ENCODE results near the gene RTL1. TPM values are rescaled to one million over a fixed set of nuclear protein-coding genes. Genes with fewer than 3 reads are reported as not detected.

Gene RTL1
- total and polyA plus RNA-seq, 4 donors: 0.44 to 2.2 (median 1.1) TPM

DNA sequence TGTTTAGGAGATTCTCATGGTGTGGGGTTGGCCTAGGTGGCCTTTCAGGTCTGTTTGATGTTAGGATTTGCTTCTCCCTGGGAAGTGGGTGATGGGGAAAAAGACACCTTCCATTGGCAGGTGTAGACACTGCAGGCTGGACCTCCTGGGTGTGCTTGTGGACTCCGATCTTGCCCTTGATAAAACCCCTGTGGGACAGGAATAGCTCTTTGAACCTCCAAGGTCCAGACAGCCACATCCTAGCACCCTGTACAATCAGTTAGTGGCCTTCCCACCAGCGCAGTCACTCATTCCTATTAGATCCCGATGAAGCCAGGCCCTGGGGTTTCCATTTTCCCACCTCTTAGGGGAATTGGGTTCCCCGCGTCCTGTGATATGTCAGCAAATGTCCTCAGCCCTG, 49.1 kb downstream of the RTL1 start:
- 83% methylated on average over 5 of the region's 5 CpGs for WGBS (ENCODE audit: insufficient coverage)
- Histone ChIP-seq H3K36me3 (ENCODE audit: control insufficient read depth, insufficient read depth, low read length) (peaks cover 31% of the 10 kb centered on the region), H3K9me3 (ENCODE audit: control insufficient read depth, insufficient read depth, low read length) (no peaks in the 10 kb centered on the region), H3K4me3 (ENCODE audit: low read depth, low read length) (no peak overlapping the region), H3K4me1 (ENCODE audit: control insufficient read depth, insufficient read depth, low read length) (peaks cover 16% of the 10 kb centered on the region), H3K27me3 (ENCODE audit: control insufficient read depth, insufficient read depth, low read length) (no peaks in the 10 kb centered on the region), H3K27ac (ENCODE audit: low read depth, low read length) (no peak overlapping the region)
- no peak for DNase-seq (ENCODE audit: low read depth in 4 of 6, low spot score in 6 of 6)

DNA sequence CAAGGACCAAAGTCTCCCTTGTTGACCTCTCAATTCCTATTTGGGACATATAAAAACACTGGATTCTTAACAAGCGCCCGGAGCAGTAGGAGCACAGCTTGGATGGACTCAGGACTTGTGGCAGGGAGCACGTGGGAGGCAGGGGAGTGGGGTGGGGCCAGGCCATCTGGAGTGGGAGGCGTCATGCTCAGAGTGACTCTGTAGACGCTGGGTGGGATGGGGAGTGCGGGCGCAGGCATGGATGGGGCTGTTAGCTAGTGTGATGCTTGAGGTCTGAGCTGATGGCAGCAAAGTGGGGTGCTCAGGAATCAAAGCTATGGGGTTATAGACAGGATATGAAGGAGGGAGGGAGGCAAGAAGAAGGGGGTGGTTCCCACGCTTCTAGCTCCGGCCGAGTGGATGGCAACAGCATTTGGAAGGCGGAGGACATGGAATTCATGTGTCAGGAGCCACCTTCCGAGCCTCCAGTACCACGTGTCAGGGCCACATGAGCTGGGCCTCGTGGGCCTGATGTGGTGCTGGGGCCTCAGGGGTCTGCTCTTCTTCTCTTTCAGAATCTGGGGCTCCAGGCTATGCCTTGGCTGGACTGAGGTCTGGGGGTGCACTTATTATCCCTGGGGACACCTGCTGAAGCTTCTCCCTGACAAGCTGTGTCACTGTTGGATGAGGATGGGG, 51.4 kb downstream of the RTL1 start:
- peaks cover 7% of the 10 kb centered on the region for H3K4me1 ChIP-seq (ENCODE audit: control insufficient read depth, insufficient read depth, low read length)

GRCh38 chr14:100851586-100851916, 52.0 kb downstream of the RTL1 start:
- 85% methylated on average over 11 of the region's 13 CpGs for WGBS (ENCODE audit: insufficient coverage)
- H3K36me3 ChIP-seq (ENCODE audit: control insufficient read depth, insufficient read depth, low read length): peaks cover 20% of the 10 kb centered on the region
- no peak overlapping the region for H3K27ac ChIP-seq (ENCODE audit: low read depth, low read length)
- H3K9me3 ChIP-seq (ENCODE audit: control insufficient read depth, insufficient read depth, low read length): no peaks in the 10 kb centered on the region
- no peaks in the 10 kb centered on the region for H3K27me3 ChIP-seq (ENCODE audit: control insufficient read depth, insufficient read depth, low read length)
- DNase-seq (ENCODE audit: low read depth in 4 of 6, low spot score in 6 of 6): no peak
- H3K4me1 ChIP-seq (ENCODE audit: control insufficient read depth, insufficient read depth, low read length): peaks cover 7% of the 10 kb centered on the region
- H3K4me3 ChIP-seq (ENCODE audit: low read depth, low read length): no peak overlapping the region

More for the DNA sequence above, 51.4 kb downstream of the RTL1 start:
- Histone ChIP-seq H3K27ac (ENCODE audit: low read depth, low read length) (no peak overlapping the region), H3K9me3 (ENCODE audit: control insufficient read depth, insufficient read depth, low read length) (no peaks in the 10 kb centered on the region), H3K4me3 (ENCODE audit: low read depth, low read length) (no peak overlapping the region), H3K27me3 (ENCODE audit: control insufficient read depth, insufficient read depth, low read length) (no peaks in the 10 kb centered on the region), H3K36me3 (ENCODE audit: control insufficient read depth, insufficient read depth, low read length) (peaks cover 22% of the 10 kb centered on the region)
- 77% methylated on average over 14 of the region's 14 CpGs for WGBS (ENCODE audit: insufficient coverage)
- no peak for DNase-seq (ENCODE audit: low read depth in 4 of 6, low spot score in 6 of 6)

DNA sequence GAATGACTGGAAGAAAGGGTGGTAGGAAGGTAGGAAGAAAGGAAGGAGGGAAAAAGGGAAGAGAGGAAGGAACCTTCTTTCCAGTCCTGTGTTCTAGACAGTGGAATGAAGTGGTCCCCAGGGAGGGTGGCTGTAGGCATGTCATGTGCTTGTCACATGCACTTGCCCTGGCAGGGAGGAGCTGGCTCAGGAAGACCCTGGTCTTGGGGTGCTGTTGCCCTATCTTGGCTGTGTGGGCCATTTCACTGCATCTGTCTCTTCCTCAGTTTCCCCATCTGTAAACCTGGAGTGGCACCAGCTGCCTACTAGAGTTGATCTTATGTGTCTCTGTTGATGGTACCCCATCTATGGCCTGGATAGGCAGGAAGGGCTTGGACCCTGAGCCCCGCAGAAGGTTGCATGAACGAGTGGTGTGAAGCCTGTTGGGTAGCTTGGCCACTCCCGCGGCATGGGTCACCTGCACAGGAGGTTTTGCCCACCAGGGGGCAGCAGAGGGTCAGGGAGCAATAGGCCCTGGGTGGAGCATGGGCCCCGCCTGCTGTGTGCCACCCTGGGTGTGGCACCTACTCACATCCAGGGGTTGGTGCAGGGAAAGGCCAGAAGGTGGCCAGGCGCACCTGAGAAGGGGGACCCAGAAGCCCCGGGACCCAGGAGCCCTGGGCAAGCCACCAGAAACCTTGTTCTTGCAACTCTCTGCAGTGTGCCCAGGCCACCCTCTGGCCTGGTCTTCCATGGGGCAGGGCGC, 52.5 kb downstream of the RTL1 start:
- Histone ChIP-seq H3K9me3 (ENCODE audit: control insufficient read depth, insufficient read depth, low read length) (no peaks in the 10 kb centered on the region), H3K36me3 (ENCODE audit: control insufficient read depth, insufficient read depth, low read length) (peaks cover 19% of the 10 kb centered on the region), H3K4me3 (ENCODE audit: low read depth, low read length) (no peak overlapping the region), H3K27me3 (ENCODE audit: control insufficient read depth, insufficient read depth, low read length) (no peaks in the 10 kb centered on the region), H3K4me1 (ENCODE audit: control insufficient read depth, insufficient read depth, low read length) (peaks cover 7% of the 10 kb centered on the region), H3K27ac (ENCODE audit: low read depth, low read length) (no peak overlapping the region)
- 80% methylated on average over 8 of the region's 8 CpGs for WGBS (ENCODE audit: insufficient coverage)
- no peak for DNase-seq (ENCODE audit: low read depth in 4 of 6, low spot score in 6 of 6)

DNA sequence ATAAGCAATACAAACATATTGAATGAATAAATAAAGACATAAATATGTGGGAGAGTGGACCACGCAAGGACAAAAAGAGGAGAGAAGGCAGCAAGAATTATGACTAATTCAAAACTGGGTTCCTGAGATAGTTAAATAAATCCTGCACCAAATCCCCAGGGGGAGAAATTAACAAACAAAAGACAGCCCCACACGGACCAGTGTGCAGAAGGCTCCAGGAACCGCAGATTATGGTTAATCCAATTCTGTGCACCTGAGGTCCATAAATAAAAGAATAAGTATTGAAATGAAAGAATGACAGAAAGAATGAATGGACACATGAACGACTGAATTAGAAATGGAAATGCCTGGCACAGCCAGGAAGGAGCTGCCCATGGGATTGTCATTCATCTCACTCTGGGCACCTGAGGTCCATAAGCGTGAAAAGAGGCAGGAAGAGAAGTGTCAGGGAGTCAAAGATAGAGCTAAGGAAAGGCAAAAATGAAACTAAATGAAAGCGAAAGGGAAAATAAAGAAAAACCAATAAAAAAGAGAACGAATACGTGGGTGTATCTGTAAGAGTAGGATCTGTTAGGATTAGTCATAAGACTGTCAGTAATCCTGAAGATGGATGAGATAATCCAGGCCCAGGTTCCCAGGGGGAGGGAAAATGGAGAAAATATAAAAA, 54.3 kb downstream of the RTL1 start:
- H3K27ac ChIP-seq (ENCODE audit: low read depth, low read length): no peak overlapping the region
- DNase-seq (ENCODE audit: low read depth in 4 of 6, low spot score in 6 of 6): no peak
- 74% methylated on average over 5 of the region's 8 CpGs for whole genome bisulfite sequencing (ENCODE audit: insufficient coverage)

DNA sequence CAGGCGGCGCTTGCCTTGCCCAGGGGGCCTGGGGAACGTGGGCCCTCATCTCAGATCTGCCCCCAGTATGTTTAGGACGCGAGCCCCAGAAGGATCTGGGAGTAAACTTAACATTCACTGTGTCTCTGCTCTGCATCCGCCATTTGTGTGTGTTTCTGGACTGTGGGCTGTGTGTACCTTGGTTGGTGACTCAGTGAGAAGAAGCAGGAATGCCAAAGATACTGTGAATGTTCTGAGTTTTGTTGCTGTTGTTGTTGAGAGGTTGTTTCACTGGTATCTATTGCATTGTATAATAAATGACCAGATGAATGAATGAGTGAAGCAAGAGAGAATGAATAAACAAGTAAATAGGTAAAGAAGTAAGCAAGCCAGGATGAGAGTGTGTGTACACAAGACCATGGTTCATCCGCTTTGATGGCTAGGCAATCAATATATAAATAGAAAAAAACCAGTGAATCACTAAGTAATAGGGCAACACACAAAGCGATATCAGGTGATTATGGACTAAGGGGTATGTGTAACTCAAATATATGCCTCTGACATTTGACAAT, 57.1 kb downstream of the RTL1 start:
- H3K9me3 ChIP-seq (ENCODE audit: control insufficient read depth, insufficient read depth, low read length): no peaks in the 10 kb centered on the region
- 79% methylated on average over 6 of the region's 8 CpGs for WGBS (ENCODE audit: insufficient coverage)
- no peak overlapping the region for H3K4me3 ChIP-seq (ENCODE audit: low read depth, low read length)
- H3K4me1 ChIP-seq (ENCODE audit: control insufficient read depth, insufficient read depth, low read length): peaks cover 33% of the 10 kb centered on the region
- H3K27ac ChIP-seq (ENCODE audit: low read depth, low read length): no peak overlapping the region
- no peak for DNase-seq (ENCODE audit: low read depth in 4 of 6, low spot score in 6 of 6)
- H3K36me3 ChIP-seq (ENCODE audit: control insufficient read depth, insufficient read depth, low read length): peaks cover 31% of the 10 kb centered on the region
- H3K27me3 ChIP-seq (ENCODE audit: control insufficient read depth, insufficient read depth, low read length): peaks cover 2% of the 10 kb centered on the region

More for the DNA sequence above, 54.3 kb downstream of the RTL1 start:
- Histone ChIP-seq H3K9me3 (ENCODE audit: control insufficient read depth, insufficient read depth, low read length) (no peaks in the 10 kb centered on the region), H3K4me3 (ENCODE audit: low read depth, low read length) (no peak overlapping the region), H3K27me3 (ENCODE audit: control insufficient read depth, insufficient read depth, low read length) (no peaks in the 10 kb centered on the region), H3K36me3 (ENCODE audit: control insufficient read depth, insufficient read depth, low read length) (peaks cover 25% of the 10 kb centered on the region), H3K4me1 (ENCODE audit: control insufficient read depth, insufficient read depth, low read length) (peaks cover 19% of the 10 kb centered on the region)

- no peaks in the 10 kb centered on the region for H3K9me3 ChIP-seq (ENCODE audit: control insufficient read depth, insufficient read depth, low read length)
- peaks cover 41% of the 10 kb centered on the region for H3K4me1 ChIP-seq (ENCODE audit: control insufficient read depth, insufficient read depth, low read length)
- H3K27ac ChIP-seq (ENCODE audit: low read depth, low read length): peak overlapping the region; percentile 25
- WGBS (ENCODE audit: insufficient coverage): 80% methylated on average over 17 of the region's 17 CpGs
- no peak for DNase-seq (ENCODE audit: low read depth in 4 of 6, low spot score in 6 of 6)
- peaks cover 35% of the 10 kb centered on the region for H3K36me3 ChIP-seq (ENCODE audit: control insufficient read depth, insufficient read depth, low read length)
- no peak overlapping the region for H3K4me3 ChIP-seq (ENCODE audit: low read depth, low read length)
- peaks cover 2% of the 10 kb centered on the region for H3K27me3 ChIP-seq (ENCODE audit: control insufficient read depth, insufficient read depth, low read length)
These were observed 58.2 kb downstream of the RTL1 start for GRCh38 chr14:100845341-100845740.

- WGBS (ENCODE audit: insufficient coverage): 94% methylated on average over 12 of the region's 13 CpGs
- peaks cover 46% of the 10 kb centered on the region for H3K4me1 ChIP-seq (ENCODE audit: control insufficient read depth, insufficient read depth, low read length)
These were observed 58.7 kb downstream of the RTL1 start for GRCh38 chr14:100844846-100845245.

DNA sequence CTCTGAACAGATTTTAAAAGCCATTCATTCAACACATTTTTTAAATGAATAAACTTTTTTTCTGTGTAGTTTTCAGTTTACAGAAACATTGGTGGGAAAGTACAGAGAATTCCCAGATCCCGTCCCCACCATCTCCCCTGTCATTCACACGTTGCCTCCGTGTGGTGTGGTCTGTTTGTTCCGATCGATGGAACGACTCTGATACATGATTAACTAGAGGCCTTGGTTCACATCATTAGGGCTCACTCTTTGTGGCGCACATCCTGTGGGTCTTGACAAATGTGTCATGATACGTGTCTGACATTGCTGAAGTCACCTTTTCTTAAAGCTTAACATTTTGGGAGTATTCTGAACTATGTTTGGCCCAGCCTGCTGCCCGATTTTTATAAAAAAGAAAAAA, 59.1 kb downstream of the RTL1 start:
- Histone ChIP-seq H3K36me3 (ENCODE audit: control insufficient read depth, insufficient read depth, low read length) (peaks cover 40% of the 10 kb centered on the region), H3K9me3 (ENCODE audit: control insufficient read depth, insufficient read depth, low read length) (no peaks in the 10 kb centered on the region), H3K4me3 (ENCODE audit: low read depth, low read length) (no peak overlapping the region), H3K27me3 (ENCODE audit: control insufficient read depth, insufficient read depth, low read length) (peaks cover 2% of the 10 kb centered on the region), H3K27ac (ENCODE audit: low read depth, low read length) (no peak overlapping the region), H3K4me1 (ENCODE audit: control insufficient read depth, insufficient read depth, low read length) (peaks cover 50% of the 10 kb centered on the region)
- WGBS (ENCODE audit: insufficient coverage): 77% methylated on average over 8 of the region's 9 CpGs
- DNase-seq (ENCODE audit: low read depth in 4 of 6, low spot score in 6 of 6): no peak

More at GRCh38 chr14:100844846-100845245, 58.7 kb downstream of the RTL1 start:
- peaks cover 36% of the 10 kb centered on the region for H3K36me3 ChIP-seq (ENCODE audit: control insufficient read depth, insufficient read depth, low read length)
- no peak overlapping the region for H3K4me3 ChIP-seq (ENCODE audit: low read depth, low read length)
- no peaks in the 10 kb centered on the region for H3K9me3 ChIP-seq (ENCODE audit: control insufficient read depth, insufficient read depth, low read length)
- peaks cover 2% of the 10 kb centered on the region for H3K27me3 ChIP-seq (ENCODE audit: control insufficient read depth, insufficient read depth, low read length)
- no peak for DNase-seq (ENCODE audit: low read depth in 4 of 6, low spot score in 6 of 6)
- no peak overlapping the region for H3K27ac ChIP-seq (ENCODE audit: low read depth, low read length)
